Measurements from ENCODE around the gene AQP12B.
"Not testable (repeated sequence)": the region's sequence is repeated elsewhere in the genome, so short reads cannot be mapped to it uniquely, and the experiment has no call there.

AQP12B gene

DNA sequence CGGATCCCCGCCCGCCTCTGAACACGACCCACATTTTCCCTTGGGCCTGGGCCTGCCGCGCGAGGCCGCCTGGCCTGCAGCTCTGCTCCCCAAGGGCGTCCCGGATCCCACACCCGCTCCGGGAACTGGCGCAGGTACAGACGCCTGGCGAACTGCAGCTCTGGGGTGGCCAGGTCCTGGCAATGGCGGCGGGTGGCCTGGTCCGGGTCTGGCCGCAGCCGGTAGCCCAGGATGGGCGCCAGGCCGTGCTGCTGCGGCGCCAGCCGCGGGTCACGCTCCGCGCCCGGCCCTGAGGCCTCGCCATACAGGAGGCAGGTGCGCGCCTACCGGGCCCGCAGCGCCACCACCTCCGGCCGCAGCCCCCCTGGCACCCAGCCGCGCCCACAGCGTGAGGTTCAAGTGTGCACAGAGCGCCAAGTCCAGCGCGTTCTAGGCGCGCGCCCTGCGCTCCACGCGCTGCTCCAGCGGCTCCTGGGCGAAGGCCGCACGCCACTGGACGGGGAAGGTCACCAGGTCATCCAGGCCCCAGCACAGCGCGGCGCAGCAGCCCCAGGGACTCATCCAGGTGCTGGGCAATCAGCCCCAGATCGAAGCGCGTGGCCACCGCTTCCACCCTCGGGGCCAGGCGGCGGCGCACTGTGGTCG lies 18.5 kb upstream of the AQP12B start:
- no peak for DNase-seq

DNA sequence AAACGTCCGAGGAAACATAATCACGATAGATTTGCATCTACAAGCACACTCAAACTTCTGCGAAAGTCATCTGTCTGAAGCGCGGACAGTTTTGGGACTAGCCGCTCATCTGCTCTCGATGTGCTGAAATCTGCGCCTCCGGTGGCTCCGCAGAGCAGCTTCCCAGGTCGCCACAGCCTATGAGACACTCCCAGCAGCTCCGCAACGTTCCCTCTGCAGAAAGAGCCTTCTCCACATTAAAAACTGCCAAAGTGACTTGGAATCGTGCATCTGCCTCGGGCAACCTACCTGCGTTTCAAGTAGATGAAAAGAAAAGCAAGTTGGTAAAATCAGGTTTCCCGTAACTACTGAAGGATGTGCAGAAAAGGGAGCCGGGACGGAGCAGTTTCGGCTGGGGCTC lies 17.9 kb upstream of the AQP12B start:
- not testable (repeated sequence) for DNase-seq

GRCh38 chr2:240699835-240700234 lies 17.1 kb upstream of the AQP12B start:
- not testable (repeated sequence) for DNase-seq

- not testable (repeated sequence) for DNase-seq
These were observed 16.3 kb upstream of the AQP12B start for GRCh38 chr2:240698852-240699561.

DNA sequence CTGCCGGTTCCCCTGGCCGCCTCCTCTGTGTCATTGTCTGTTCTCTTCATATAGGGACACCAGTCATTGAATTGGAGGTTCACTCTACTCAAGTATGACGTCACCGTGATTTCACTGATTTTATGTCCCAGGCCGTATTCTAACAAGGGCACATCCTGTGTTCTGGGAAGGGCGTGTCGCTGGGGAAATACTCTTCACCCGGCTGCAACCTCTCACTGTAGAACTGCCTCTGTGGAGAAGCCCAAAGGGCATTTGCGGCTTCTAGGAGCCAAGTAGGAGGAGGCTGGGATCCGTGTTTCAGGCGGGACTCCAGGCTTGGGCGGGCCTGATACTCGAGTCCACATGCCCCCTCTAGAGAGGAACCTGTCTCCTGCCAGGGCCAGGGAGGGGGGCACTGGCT lies 13.8 kb upstream of the AQP12B start:
- not testable (repeated sequence) for DNase-seq

- DNase-seq, result not testable (repeated sequence)
These were observed 12.9 kb upstream of the AQP12B start for GRCh38 chr2:240695593-240695992.

GRCh38 chr2:240694304-240694703 lies 11.6 kb upstream of the AQP12B start:
- DNase-seq, result not testable (repeated sequence)

GRCh38 chr2:240692583-240693561 lies 10.2 kb upstream of the AQP12B start:
- DNase-seq, result not testable (repeated sequence)

DNA sequence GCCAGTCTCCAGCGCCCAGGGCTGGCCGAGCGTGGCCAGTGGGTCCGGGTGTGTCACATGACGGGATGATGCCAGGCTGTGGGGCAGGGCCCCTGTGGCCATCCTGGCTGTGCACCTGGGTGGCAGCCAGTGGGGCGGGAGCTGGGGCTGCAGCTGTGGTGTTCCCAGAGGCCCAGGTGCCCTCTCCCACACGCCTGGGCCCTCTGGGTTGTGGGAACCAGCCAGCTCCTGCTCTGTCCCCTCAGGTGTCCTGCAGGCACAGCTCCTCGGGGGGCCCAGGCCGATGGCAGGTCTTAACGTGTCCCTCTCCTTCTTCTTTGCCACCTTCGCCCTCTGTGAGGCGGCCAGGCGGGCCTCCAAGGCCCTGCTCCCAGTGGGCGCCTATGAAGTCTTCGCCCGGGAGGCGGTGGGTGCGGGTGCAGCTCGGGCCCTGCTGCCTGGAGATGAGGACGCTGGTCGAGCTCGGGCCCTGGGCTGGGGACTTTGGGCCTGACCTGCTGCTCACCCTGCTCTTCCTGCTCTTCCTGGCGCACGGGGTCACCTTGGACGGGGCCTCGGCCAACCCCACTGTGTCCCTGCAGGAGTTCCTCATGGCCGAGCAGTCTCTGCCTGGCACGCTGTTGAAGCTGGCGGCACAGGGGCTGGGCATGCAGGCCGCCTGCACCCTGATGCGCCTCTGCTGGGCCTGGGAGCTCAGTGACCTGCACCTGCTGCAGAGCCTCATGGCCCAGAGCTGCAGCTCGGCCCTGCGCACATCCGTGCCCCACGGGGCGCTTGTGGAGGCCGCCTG lies 9.1 kb upstream of the AQP12B start, which contains the start of gene AQP12A:
Gene AQP12A (plus strand): TSS at position 236 of the 790 bp plus-strand sequence. CDS start 48 bp downstream, at position 284.
- not testable (repeated sequence) for DNase-seq

DNA sequence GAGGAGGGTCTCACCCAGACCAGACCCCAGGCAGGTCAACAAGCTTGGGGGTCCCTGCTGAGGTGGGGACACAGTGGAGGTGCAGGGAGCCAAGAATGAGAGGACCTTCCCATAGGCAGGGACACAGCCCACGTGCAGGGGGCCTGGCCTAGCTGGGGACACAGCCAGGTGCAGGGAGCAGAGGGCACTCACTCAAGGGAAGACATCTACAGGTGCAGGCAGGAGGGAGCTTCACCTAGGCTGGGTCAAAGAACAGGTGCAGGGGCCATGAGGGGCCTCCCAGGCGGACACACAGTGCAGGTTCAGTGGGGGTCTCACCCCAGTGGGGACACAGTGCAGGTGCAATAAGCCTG lies 8.4 kb upstream of the AQP12B start:
- not testable (repeated sequence) for DNase-seq

- not testable (repeated sequence) for DNase-seq
These were observed 7.9 kb upstream of the AQP12B start for GRCh38 chr2:240690421-240691074.

DNA sequence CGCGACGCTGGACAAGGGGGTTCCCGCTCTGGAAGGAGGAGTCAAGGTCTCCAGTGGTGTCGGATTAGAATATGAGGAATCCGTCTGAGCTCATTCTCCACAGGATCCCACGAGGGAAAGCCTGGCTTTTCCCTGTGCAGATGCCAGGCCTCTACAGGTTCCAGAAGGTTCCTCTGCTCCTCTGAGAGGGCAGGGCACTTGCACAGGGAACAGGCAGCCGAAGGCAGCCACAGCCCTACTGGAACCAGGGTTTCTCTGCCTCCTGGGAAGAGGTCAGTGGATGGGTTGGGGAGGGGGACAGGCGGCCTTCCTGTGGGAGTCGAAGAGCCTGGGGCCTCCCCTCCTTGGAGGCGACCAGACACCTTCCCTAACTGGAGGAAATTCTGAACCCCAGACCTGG lies 7.3 kb upstream of the AQP12B start:
- DNase-seq, result no peak

DNA sequence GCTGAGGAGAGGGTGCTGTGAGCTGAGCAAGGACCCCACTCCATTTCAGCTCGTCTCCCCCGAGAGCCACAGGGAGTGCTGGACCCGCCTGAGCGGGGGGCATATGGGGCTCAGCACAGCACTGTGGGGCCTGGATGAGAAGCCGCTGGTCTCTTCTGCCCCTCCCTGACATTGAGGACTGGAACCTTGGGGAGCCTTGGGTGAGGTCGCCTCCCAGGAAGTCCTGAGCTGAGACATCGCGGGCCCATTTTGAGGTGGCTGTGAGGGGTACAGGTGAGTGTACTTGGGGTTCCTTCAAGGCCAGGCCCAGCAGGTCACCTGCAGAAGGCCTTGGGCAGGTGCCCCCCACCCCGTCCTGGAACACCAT lies 5.9 kb upstream of the AQP12B start:
- no peak for DNase-seq

DNA sequence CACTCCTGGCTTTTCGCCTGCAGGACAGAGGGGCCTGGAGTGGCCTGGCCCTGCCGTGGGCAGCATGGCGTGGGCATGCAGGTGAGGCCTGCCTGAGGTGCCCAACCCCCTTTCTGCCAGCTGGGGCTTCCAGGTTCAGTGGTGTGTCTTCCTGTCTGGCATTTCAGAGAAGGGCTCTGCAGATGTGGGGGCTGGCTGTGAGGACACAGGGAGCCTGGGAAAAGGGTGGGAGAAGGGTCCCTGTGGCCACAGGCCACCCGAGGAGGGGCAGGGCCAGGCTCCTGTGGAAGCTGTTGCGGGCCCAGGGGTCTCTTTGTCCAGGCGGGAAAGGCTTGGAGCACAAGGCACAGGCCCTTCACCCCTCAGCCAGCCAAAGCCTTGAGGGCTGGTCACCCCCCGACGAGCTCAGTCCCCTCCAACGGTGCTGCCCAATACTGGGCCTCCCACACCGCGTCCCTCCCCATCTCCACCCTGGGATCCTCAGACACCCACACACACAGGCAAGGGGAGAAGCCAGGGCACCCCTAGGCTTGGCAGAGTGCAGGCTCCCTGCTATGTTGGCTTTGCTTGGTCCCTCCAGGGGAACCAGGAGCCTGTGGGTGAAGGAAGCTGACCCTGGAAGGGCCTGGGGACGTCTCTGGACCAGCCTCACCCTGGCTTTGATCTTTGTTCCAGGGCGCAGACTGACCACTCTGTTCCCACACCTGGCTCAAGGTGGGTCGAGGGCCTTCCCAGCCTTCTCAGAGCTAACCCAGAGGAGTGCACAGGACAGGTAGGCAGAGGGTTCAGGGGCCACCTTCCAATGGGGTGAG lies 5.3 kb upstream of the AQP12B start:
- DNase-seq, result no peak

GRCh38 chr2:240687045-240687740 lies 4.5 kb upstream of the AQP12B start:
- no peak for DNase-seq

GRCh38 chr2:240686460-240686859 lies 3.8 kb upstream of the AQP12B start:
- no peak for DNase-seq

GRCh38 chr2:240685771-240686371 lies 3.2 kb upstream of the AQP12B start:
- DNase-seq, result no peak

DNA sequence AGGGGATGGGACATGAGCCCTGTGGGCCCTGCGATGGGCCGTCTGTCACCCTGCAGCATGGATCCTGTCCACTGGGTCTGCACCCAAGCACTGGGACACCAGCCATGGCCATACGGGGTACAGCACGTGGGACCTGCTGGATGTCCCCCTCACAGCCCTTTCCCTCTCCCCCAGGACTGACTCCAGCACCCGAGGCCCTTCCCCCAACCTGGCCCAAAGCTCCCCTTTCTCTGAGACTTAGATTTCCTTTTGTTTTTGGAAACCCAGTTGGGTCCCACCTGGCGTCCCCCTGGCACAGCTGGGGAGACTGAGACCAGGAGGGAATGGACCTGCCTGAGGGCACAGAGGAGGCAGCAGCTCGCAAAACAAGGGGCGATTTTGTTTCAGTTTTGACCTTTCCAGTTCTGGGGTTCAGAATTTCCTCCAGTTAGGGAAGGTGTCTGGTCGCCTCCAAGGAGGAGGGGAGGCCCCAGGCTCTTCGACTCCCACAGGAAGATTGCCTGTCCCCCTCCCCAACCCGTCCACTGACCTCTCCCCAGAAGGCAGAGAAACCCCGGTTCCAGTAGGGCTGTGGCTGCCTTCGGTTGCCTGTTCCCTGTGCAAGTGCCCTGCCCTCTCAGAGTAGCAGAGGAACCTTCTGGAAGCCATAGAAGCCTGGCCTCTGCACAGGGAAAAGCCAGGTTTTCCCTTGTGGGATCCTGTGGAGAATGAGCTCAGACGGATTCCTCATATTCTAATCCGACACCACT lies 1.5 kb upstream of the AQP12B start:
- DNase-seq, result not testable (repeated sequence)

DNA sequence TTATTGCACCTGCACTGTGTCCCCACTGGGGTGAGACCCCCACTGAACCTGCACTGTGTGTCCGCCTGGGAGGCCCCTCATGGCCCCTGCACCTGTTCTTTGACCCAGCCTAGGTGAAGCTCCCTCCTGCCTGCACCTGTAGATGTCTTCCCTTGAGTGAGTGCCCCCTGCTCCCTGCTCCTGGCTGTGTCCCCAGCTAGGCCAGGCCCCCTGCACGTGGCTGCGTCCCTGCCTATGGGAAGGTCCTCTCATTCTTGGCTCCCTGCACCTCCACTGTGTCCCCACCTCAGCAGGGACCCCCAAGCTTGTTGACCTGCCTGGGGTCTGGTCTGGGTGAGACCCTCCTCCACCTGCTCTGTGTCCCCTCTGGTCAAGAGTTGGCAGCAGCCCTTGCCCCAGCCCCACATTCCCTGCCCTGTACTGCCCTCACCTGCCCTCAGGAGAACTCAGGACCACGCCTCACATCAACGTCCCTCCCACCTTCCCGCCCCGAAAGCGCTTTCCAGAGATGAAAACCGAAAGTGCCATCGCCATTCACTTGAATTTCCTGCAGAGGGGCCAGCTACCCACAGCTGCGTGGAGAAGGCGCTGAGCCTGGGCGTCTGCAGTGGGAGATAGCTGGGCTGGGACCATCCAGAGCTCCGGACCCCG lies 769 bp upstream of the AQP12B start:
- DNase-seq, result not testable (repeated sequence)
